ENCODE measurements around the gene CFAP61.

DNA sequence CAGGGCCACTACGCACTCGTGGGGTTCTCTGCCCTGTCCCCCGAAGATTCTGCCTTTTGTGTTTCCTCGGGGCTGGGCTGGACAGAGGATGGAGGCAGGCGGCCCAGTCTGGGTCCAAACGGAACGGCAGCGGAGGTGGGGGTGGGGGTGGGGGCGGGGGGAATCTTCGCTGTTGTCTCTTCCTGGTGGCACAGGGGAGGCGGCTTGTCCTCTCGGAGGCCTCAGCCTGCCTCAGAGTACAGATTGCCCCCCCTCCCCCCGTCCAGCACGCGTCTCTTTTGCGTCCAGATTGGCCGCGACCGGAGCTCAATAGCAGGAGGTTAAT, 314.2 kb downstream of the CFAP61 start:
- TF ChIP-seq, protein P1, sequence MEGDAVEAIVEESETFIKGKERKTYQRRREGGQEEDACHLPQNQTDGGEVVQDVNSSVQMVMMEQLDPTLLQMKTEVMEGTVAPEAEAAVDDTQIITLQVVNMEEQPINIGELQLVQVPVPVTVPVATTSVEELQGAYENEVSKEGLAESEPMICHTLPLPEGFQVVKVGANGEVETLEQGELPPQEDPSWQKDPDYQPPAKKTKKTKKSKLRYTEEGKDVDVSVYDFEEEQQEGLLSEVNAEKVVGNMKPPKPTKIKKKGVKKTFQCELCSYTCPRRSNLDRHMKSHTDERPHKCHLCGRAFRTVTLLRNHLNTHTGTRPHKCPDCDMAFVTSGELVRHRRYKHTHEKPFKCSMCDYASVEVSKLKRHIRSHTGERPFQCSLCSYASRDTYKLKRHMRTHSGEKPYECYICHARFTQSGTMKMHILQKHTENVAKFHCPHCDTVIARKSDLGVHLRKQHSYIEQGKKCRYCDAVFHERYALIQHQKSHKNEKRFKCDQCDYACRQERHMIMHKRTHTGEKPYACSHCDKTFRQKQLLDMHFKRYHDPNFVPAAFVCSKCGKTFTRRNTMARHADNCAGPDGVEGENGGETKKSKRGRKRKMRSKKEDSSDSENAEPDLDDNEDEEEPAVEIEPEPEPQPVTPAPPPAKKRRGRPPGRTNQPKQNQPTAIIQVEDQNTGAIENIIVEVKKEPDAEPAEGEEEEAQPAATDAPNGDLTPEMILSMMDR (IDR thresholded peaks at IDR 0.05 in 8 of 11, conservative IDR thresholded peaks at IDR 0.05 in 3 of 11): no peak
- TF ChIP-seq POLR2A (IDR thresholded peaks at IDR 0.05): no peak
- no peak for TF ChIP-seq POLR2AphosphoS5 (IDR thresholded peaks at IDR 0.05)
